NCI-H524 (cell line): ENCODE results near the gene TEX26.

Experiments used
- DNase-seq, 2 experiments: peaks; one replicate each; lab custom pipeline; 2025; lab: John Stamatoyannopoulos, UW

TEX26 gene

DNA sequence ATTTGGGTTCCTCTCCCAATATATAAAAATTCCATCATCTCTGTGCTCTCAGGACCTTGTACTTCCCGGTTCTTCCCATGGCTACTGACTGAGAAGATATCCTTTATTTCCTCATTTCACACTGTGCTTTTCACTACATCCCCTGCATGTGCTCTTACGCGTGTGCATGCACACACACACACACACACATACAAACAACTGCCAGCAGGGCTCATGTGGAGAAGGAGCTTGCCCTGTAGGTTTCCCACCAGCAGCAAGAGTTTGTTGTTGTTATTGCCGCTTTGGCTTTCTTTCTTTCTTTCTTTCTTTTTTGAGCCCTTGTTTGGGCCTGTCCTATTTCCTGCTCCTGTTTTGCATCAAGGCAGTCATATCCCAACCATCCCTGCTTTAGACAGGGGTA lies 43.6 kb downstream of the TEX26 start:
- no peak for DNase-seq

DNA sequence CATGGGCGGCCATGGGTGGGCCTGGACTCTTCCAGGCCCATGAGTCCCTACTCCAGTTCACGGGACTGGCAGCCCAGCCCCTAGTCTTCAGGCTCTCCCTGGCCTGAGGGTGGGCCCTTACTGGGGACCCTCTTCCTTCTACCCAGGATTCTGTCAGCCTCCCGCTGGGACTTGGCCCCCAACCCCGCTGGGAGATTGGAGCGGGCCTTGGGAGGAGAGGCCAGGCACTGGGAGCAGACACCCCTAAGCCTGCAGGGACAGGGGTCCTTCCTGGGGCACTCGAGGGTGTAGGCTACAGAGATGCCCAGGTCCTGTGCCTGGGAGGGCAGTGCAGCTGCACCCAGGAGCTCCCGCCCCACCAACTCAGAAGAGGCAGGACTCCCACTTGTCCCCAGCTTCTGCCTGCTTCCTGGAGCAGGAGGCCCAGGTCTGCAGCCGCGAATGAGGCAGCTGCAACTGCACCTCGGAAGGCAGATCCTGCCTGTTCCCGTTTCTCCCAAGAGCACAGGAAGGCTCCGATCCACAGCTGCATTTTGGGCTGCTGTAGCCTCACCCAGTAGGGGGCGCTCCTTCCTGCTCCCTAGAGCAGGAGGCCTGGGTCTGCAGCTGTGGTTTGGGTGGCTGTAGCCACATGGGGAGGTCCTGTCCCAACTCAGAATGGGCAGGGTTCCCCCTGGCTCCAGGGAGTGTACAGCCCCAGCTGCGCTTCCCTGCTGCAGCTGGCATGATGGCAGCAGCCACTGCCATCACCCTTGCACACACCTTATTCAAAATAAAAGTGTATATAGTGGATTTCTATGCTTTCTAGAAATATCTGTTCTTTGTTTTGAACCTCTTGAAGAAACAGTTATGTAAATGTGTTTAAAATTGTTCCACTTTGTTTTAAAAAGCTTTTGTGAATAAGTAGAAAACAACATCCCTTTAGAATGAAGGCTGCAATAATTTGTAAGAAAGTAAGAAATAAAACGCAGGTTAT lies 46.8 kb downstream of the TEX26 start:
- peak; percentile 24 to 59 for DNase-seq

DNA sequence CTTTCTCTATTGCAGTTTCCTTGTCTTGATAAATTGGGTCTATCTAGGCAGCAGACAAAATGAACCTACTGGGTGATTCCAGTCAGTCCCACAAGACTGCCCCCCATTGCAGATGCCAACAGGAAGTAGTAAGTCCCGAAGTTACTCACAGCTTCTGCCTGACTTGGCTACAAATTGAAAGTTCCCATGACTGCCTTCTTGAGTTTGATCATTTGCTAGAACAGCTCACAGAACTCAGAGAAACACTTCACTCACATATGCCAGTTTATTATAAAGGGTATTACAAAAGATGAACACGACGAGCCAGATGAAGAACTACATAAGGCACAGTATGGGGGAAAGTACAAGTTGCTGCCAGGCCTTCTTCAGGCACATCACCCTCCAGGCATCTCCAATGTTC lies 50.0 kb downstream of the TEX26 start:
- DNase-seq: no peak

GRCh38 chr13:30982906-30983305 lies 50.5 kb downstream of the TEX26 start:
- DNase-seq: no peak

- no peak for DNase-seq
Measured at GRCh38 chr13:30983431-30983830, 51.0 kb downstream of the TEX26 start.

DNA sequence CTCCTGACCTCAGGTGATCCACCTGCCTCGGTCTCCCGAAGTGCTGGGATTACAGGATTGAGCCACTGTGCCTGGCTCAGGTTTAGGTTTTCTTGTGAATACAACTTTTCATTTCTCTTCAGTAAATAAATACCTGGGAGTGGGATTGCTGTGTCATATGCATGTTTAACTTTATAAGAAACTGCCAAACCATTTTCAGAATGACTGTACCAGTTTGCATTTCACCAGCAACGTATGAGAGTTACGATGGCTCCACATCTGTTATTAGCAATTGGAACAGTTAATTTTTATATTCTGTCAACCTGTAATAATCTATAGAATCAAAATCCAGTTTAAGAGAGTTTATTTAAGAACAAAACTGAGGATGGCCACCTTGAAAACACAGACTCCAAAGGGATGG lies 52.2 kb downstream of the TEX26 start:
- DNase-seq: no peak

- no peak for DNase-seq
Measured at GRCh38 chr13:30985637-30986205, 53.3 kb downstream of the TEX26 start.

DNA sequence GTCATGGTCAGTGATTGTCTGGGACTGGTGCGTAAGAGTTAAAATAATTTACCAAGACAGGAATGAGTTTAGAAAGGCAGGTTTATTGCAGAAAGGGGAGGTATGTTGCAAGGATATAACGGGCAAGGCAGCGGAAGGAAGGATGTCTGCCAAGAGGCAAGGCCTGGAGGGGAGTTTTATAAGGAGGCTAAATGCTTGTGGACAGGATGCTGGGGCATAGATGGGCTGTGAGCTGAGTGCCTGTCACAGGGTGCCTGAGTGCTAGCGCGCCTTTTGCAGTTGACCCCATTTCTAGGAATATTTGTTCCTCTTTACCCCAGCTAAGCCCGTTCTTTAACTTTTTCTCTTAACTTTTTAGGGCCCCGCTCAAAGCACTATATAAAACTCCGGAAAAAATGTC lies 58.7 kb downstream of the TEX26 start:
- DNase-seq: no peak

DNA sequence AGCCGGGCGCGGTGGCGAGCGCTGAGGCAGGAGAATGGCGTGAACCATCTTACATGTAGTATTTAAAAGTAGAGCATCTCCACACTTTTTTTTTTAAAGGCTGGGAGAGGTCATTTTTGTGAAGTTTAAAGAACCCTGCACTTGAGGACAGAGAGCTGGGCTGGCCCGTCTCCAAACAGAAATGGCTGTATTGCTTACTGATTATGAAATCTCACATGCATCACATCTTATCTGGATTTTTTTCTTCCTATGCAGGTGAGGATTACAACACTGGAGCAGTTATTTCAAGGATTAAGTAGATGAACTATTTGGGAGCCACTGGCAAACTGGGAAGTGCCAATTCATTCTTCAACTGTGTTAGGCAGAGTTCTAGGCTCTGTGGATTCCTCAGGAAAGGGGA lies 59.5 kb downstream of the TEX26 start:
- DNase-seq: no peak

DNA sequence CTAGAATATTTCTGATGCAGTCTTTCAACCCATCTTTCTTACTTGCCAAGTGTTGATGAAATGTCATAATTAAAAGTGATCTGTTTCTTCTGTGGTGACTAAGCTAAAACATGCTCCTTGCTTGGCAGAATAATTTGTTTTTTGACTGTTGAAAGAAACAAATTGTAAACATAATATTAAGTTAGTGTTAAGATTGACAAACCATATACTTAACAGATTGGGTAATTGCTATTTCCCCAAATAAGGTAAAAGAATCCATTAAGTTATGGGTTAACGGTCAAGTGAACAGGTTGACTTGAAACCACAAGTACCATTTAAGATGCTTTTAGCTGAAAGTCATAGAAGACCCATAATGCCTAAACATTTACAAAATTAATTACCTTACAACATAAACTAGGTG lies 62.9 kb downstream of the TEX26 start:
- no peak for DNase-seq

DNA sequence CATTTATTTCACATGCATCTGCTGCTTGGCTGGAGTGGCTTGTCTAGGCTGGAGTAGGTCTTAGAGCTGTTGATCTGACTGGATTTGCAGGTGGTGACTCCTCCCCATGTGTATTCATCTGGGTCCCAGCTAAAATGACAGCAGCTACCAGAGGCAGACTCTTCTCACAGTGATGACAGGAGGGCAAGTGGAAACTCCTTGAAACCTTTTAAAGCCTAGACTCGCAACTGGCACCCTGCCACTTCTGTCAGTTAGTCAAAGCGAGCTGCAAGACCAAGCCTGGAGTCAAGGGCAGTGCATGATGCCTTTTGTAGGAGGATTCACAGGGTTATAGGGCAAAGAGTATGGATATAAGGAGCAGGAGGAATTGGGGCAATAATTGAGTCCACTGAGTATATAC lies 65.2 kb downstream of the TEX26 start:
- DNase-seq: peak; percentile 93 to 97

DNA sequence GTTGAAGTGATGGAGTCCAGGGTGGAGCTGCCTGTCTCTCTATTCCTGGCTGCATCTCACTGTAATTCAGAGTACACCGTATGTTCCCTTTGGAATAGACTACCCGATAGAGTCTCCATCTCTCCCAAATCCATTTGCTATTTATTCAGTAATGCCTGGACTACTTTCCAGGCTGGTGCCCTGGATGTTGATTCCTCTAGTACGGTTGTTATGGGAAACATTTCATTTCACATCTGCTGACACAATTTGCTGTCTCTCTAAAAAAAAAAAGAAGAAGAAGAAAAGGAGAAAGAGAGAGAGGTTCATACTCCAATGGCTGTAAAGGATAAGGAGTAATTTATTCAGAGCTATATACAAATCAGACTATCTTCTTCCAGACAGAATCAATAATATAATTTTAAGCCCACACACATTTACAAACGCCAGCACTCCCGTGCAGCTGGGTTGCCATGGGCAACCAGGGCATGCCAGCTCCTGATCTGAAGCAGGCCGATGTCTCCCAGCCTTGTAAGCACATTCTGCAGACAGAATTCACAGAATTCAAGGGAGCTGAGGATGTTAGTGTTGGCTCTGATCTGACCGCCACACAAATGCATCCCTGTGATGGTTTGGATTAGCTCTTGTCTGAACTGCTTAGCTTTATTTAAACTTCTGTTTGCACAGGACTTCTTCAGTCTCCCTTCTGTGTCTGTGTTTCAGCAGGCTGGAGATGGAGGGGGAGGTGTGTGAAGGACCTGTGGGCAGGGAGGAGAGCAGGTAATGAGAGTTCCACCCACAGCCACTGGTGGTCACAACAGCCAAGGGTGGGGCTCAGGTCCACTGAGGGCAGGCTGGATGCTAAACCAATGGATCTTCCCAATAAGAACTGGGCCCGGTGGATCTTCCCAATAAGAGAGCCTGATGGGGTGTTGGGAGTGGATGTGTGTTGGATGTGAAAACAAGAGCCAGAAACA lies 66.0 kb downstream of the TEX26 start:
- DNase-seq: peak; percentile 60 to 80

DNA sequence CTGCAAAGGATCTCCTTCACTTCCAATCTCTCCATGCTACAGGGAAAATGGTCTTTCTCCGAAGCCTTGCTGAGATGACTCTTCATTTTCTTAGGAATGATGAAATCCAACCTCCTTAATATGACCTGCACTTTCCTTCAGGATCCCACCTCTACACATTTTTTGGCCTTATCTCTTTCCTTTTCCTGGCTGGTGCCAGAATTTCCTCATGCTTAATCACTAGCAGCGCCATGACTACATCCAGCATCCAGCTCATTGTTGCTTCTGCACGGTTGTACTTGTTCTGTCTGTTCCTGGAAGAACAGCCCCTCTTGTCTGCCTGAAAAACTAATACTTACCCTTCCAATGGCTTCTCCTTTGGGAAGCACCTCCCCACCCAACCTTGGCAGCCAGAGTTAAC lies 68.4 kb downstream of the TEX26 start:
- DNase-seq: no peak

DNA sequence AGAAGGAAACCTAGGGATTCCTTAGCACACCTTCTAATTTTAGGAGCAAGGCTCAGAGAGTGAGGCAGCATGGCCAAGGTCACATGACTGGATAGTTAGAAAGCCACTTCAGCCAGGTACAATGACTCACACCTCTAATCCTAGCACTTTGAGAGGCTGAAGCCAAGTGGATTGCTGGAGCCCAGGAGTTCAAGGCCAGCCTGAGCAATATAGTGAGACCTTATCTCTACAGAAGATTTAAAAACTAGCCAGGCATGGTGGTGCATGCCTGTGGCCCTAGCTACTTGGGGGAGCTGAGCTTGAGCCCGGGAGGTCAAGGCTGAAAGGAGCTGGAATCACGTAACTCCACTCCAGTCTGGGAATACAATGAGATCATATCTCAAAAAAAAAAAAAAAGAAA lies 69.2 kb downstream of the TEX26 start:
- DNase-seq: peak in 1 of 2 experiments; percentile 33

DNA sequence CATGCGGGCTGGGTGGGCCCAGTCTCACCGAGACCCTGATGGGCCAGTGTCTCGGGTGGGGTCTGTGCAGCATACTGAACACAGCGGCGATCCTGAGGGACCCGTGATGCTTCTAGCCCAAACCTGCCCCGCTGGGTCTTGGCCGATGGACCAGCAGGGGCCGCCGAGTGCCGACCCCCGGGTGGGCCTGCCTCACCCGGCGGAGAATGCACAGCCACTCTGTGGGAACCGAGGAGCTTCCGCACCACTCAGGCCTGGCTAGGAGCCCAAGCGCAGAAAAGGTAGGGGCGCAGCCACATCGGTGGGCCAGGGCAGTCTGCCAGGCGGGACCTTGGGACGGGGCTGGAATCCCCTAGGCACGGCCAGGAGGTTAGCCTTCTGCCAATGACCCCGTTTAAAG lies 72.6 kb downstream of the TEX26 start:
- no peak for DNase-seq

DNA sequence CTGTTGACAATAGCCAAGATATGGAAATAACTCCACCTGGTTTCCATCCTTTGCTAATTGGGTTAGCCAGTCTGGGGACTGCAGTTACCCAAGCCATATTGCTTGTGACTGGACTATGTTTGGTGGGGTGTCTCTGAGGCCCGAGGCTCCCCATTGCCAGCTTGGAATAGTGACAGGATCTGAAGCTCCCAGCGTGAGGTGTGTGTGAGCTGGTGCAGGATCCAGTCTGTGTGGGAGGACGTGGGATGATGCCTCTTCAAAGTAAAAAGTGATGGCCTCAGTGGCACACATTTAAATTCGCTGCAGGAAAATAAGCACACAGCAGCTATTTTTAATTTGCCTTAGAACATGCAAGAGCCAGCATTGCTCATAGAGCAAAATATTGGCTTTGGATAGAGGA lies 75.0 kb downstream of the TEX26 start:
- no peak for DNase-seq

DNA sequence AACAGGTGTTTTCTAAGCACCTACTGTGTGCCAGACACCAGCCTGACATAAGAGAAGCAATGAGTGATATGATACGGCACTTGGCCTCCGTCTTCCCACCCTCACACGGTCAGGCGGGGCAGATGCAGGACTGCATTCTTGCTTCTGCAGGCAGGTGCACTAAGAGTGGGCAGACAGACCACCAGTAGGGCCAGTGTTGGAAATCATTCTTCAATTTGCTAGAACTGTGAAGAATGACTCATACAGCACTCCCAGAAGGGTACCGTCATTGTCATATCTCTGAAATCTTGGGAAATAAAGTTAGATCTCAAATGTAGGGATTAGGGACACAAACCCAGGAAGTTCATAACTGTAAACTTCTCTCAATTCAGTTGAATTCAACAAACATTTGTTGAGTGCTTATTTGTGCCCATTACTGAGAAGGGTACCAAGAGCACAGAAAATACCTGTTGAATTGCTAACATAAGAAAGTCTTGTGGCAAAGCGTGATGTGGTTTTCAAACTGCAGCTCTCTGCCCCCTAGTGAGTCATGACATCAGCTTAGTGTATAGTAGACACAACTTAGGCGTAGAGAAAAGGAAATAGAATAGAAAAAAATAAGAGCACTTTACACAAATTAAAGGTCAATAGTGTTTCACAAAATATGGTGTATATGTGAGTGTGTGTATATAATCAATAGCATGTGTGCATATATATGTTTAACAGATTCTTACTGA lies 76.1 kb downstream of the TEX26 start:
- DNase-seq: peak in 1 of 2 experiments; percentile 17

DNA sequence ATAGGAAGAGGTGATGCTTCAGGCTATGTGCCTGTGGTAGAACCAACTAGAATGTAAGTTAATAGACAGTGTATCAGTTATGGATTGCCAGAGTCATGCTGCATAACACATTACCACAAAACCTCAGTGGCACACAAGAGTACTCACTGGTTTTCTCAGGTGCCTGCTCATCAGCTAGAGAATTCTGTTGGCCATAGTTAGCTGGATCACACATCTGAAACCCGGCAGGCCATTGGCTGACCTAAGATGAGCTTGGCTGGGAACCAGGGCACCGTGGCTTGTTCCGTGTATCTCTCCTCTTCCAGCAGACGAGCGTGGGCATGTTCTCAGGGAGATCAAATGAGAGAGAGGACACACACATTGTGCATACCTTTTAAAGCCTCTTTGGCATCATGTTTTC lies 76.7 kb downstream of the TEX26 start:
- no peak for DNase-seq

GRCh38 chr13:31010296-31010695 lies 77.8 kb downstream of the TEX26 start:
- peak in 1 of 2 experiments; percentile 23 for DNase-seq

DNA sequence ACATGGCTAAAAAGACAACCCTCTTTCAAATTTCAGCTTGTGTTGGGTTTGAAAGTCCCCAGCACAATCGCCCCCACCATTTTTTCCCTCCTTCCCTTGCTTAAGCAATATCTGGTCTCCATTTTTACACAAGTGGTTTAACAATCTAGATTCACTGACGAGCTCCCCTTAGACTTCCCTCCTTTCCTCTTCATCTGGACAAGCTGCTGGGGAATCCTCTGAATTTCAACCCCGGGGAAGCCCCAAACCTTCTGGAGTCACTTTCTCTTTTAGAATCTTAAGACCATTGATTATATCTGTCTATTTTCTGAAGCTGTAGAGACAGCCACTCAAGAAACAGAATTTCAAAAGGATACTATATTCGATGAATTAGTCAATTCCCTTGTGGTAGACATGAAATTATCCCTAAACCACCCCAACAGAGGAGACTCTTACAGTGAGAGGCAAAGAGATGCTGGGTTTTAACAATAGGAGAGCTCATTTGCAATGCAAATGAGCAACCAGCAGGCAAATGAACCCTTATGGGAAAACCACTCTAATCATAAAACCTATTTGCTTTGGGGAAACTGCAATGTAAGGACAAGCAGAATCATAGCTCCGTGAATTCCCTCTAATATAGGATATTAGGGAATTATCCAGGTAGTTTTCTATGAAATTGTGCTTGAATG lies 78.9 kb downstream of the TEX26 start:
- peak; percentile 41 to 70 for DNase-seq
